Measurements from ENCODE around the gene OR3A3.

Gene OR3A3

GRCh38 chr17:3411070-3411469, at the start of gene OR3A3:
TSS of gene OR3A3 (plus strand) at chr17:3411370.
- no peak for TF ChIP-seq CTCF (IDR thresholded peaks at IDR 0.05)

- no peak for TF ChIP-seq CTCF (IDR thresholded peaks at IDR 0.05)
These were observed 32.8 kb upstream of the OR3A3 start for GRCh38 chr17:3378321-3378720.

GRCh38 chr17:3381957-3382356, 29.2 kb upstream of the OR3A3 start:
- TF ChIP-seq CTCF (IDR thresholded peaks at IDR 0.05), result no peak

GRCh38 chr17:3385869-3386816, 25.0 kb upstream of the OR3A3 start, which contains the start of gene OR3A2:
TSS of gene OR3A2 (minus strand) at chr17:3386308.
- no peak for TF ChIP-seq CTCF (IDR thresholded peaks at IDR 0.05)

- TF ChIP-seq CTCF (IDR thresholded peaks at IDR 0.05), result no peak
These were observed 21.4 kb upstream of the OR3A3 start for GRCh38 chr17:3389791-3390190.

- no peak for TF ChIP-seq CTCF (IDR thresholded peaks at IDR 0.05)
These were observed 12.9 kb upstream of the OR3A3 start, which contains the start of gene OR1E1 for GRCh38 chr17:3398310-3398709. TSS of gene OR1E1 (minus strand) at chr17:3398410. CDS start at chr17:3398410, 0 bp downstream.

- TF ChIP-seq CTCF (IDR thresholded peaks at IDR 0.05), result no peak
These were observed 11.1 kb upstream of the OR3A3 start for GRCh38 chr17:3400055-3400454.

Data from LNCAP (cell line).